SK-MEL-5 (cell line): ENCODE measurements around the gene MIER1. TPM values are rescaled to one million over a fixed set of nuclear protein-coding genes. Genes with fewer than 3 reads are reported as not detected.
"Not testable (repeated sequence)": the region's sequence is repeated elsewhere in the genome, so short reads cannot be mapped to it uniquely, and the experiment has no call there.

ENCODE experiments used
- DNase-seq: peaks from one replicate; pipeline ENCODE4 v3.0.0-alpha.2; 2016; ENCODE audit warnings: low read depth, low spot score
- in situ Hi-C: cut with HindIII; loops from 2 replicates; pipeline ENCODE4 v1.10.0; 2016; ENCODE audit warnings: low sequenced_read_pairs, high pct_unique_total_duplicates, low pct_unique_long_range_greater_than_20kb
- polyA plus RNA-seq, 2 experiments: library from polyadenylated mRNA; depleted of rRNA; stranded (reverse); fragments of >200 nt; gene quantifications; 2 replicates each; pipeline ENCODE4 v1.2.3, GENCODE V29; 2015
- total RNA-seq: library from RNA; depleted of rRNA; stranded (reverse); fragments of >200 nt; shearing (Covaris generic); gene quantifications from 2 replicates; pipeline ENCODE4 v1.2.3, GENCODE V29; 2014; rRNA removed

Gene MIER1
- 14.6 and 16.3 TPM in 2 replicates for total RNA-seq
- 9.2 and 10.2 TPM in 2 replicates for polyA plus RNA-seq (2015; cell fraction: cytosol; rRNA removed)
- polyA plus RNA-seq (2015; cell fraction: nucleus; rRNA removed): 20.8 and 22.6 TPM in 2 replicates

DNA sequence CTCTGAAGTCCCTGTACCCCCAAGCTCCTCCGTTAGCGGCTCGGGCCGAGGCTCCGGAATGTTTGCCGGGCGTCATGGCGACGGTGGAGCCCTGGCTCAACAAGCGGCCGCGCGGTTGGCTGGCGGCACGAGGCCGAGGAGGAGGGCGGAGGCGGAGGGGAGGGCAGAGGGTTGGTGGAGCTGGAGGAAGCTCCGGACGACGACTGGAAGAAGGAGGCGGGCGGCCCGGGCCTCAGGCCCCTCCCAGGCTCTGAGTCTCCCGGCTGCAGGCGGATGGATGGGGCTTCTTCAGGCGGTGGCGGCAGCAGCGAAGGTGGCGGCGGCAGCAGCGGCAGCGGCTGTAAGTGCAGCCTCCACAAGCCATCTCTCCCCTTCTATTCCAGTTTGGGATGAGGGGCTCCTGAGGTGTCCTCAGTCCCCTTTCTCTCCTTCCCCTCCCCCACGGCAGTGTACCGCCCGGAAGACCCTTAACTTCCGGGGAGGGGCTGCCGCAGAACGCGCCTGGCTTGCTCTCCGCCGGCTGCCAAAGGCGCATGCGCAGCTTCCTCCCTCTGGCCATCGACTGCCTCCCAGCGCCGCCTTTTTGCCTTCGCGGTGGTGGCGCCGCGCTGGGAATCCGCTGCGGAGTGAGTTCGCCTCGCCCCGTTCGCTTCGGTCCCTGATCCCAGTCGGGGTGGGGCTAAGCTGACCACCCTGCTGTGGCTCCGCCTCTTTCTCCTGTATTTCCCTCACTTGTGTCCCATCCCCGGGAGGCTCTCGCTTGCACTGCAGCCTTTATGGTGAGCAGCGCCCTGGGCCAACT is at the start of gene MIER1, which contains the start of gene DNAI4:
TSS of gene MIER1 (plus strand) at position 235 of the 802 bp plus-strand sequence. CDS start at position 274, 39 bp downstream.
TSS of gene DNAI4 (minus strand) at position 101 of the 802 bp plus-strand sequence. CDS start at position 76, 25 bp downstream.
- in situ Hi-C loops: no loop called here
- DNase-seq: peak; percentile 97

GRCh38 chr1:66876664-66877063 is 48.1 kb upstream of the MIER1 start:
- in situ Hi-C loops: no loop called here
- peak; percentile 13 for DNase-seq

DNA sequence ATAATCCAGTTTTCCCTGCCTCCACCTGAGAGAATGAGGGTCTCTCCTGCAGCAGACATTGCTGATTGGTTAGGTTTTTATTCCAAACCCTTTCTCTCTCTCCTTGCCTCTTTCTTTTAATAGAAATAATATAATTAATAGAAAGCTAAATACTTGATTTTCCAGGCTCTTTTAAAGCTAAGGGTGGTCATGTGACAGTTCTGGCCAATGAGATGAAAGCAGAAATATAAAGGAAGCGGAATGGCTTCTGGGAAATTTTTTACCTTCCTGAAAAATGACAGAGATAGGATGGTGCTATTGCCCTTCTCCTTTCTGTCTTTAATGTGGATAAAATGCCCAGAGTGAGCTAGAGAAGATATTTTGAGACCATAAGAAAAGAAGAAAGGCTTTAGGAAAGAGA is 35.8 kb upstream of the MIER1 start:
- in situ Hi-C loops: no loop called here
- DNase-seq: no peak

GRCh38 chr1:66890621-66891020 is 34.2 kb upstream of the MIER1 start:
- DNase-seq: no peak
- in situ Hi-C loops: no loop called here

DNA sequence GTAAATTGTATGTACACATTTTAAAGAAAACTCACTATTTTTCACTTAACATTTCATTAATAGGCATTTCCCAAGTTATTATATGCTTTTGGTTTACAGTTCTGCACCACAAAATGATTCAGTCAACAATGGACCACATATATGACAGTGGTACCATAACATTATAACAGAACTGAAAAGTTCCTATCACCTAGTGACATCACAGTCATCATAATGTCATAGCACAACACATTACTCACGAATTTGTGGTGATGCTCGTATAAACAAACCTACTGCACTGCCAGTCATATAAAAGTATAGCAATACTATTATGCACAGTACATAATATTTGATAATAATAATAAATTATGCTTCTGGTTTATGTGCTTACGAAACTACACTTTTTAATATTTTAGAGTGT is 31.1 kb upstream of the MIER1 start:
- in situ Hi-C loops: no loop called here
- DNase-seq: no peak

DNA sequence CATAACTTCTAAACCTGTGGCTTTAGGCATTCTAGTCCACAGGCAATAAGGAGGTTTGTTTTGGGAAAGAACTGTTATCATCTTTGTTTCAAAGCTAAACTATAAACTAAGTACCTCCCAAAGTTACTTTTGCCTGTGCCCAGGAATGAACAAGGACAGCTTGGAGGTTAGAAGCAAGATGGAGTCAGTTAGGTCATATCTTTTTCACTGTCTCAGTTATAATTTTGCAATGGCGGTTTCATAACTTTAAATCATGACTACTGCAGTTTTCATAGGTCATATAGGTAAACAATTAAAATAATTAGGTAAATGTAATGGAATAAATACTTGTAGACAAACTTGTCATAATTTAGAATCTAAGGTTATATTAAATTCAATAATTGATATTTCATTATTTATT is 9.6 kb upstream of the MIER1 start:
- DNase-seq: not testable (repeated sequence)

DNA sequence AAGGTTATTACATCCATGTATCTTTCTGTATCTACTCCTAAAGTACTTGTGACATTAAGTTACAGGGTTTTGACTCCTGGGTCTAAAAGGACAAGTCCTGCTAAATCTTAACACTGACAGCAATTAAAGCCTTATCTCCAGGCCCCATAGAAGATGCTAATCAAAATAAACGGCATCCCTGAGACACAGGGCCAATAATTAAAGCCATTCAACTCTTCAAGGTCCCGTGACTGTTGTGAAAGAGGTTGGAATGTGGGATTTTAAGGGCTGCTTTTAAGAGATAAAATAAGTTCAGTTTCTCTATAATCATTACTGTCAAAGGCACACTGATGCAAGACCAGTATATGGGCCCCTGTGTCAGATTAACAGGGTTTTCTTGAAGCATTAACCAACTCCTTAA is 8.5 kb upstream of the MIER1 start:
- peak; percentile 61 for DNase-seq
- in situ Hi-C loops: no loop called here

More for the DNA sequence above, 9.6 kb upstream of the MIER1 start:
- in situ Hi-C loops: not testable (repeated sequence)

DNA sequence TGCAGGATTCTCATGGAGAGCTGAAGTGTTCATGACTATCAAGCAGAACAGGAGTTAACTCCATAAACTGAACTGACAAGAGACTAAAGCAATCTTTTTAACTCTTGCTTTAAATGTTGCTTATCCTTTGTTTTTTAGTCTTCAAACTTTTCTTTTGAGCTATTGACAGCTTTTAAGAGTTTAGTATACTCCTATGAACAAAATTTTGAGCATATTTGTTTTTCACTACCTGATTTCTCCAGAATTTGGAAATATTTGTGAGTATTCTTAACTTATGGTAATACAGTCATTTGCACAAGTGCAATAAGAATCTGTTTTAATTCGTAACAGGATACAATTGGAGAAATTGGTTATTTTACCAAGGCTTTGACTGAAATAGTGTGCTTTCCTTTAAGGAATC is 7.3 kb upstream of the MIER1 start:
- in situ Hi-C loops: no loop called here
- DNase-seq: no peak

GRCh38 chr1:66919063-66919462 is 5.7 kb upstream of the MIER1 start:
- DNase-seq: no peak
- in situ Hi-C loops: no loop called here

- in situ Hi-C loops: no loop called here
Measured at GRCh38 chr1:66919828-66920227, 5.0 kb upstream of the MIER1 start.

DNA sequence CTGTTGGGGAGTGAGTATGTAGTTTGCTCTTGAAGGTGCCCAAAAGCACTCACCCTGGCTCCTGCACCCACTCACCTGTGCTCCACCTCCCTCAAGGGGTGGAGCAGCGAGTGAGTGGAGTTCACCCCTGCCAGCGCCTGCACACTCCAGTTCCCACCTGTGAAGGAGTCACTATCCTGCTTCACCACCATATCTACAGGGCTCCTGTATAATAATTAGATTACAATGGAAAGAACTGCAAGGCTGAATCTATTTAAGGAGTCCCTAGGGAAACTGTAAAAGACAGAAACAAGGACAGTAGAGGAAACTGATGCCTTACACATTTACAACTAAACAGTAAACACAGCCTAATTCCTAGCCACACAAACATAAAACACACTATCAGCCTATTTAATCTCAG is 4.2 kb upstream of the MIER1 start:
- DNase-seq: no peak
- in situ Hi-C loops: no loop called here

More at GRCh38 chr1:66919828-66920227, 5.0 kb upstream of the MIER1 start:
- no peak for DNase-seq

GRCh38 chr1:66925558-66925910 is 744 bp downstream of the MIER1 start:
- in situ Hi-C loops: no loop called here
- DNase-seq: no peak

DNA sequence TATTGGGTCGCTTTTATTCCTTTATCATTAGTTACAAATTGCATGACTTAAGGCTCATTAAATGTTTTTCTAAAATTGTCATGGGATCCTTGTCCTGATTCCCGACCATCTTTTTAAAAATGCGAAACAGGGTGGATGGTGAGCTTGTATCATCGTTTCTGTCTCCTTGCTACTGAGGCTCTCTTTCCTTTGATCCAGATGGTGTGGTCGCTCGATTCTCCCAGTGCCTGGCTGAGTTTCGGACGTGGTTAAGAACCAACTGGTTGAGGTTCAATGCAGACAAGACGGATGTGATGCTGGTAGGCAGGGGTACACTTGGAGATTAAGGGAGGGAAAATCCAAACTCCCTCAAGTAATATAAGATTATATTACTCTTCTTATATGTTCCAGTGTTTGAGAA is 1.2 kb downstream of the MIER1 start:
- DNase-seq: no peak
- in situ Hi-C loops: no loop called here

- in situ Hi-C loops: no loop called here
- no peak for DNase-seq
Measured at GRCh38 chr1:66927528-66927927, 2.7 kb downstream of the MIER1 start.

DNA sequence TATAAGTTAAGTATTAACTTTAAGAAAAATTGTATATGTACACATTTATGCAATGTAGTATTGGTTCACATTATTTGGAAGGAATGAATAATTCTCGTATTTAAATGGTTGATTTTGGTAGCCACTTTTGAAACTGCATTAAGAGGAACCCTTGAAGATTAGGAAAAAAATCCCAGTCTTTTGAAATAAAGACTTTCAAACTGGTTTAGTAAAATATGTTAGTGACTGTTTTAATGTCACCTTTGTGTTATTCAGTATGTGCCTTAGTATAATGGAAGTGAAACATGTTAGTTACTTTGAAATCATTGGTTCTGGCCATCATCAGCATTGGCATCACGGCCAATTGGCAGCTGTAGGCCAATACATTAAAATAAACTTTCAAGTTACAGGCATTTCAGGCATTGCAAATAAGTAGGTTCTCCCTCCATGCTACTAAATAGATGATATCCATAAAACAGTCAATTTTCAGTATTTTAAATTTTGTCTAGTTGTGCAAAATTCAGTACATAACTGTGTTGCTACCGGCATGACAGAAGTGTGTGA is 4.4 kb downstream of the MIER1 start:
- DNase-seq: no peak
- in situ Hi-C loops: no loop called here

DNA sequence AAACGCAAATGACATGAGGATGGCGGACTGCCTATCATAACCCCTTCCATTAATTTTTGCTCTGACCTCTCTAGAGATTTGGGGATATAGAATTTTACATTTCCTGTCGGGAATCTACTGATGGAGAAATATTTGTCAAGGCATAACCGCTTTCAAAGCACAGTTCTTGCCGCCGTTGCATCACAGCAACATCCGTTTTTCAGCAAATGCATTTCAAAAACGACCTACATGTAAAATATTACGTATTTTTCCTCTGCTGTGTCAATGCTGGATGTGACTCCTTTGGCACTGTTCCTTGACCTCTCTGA is 4.9 kb downstream of the MIER1 start:
- in situ Hi-C loops: no loop called here
- DNase-seq: no peak

DNA sequence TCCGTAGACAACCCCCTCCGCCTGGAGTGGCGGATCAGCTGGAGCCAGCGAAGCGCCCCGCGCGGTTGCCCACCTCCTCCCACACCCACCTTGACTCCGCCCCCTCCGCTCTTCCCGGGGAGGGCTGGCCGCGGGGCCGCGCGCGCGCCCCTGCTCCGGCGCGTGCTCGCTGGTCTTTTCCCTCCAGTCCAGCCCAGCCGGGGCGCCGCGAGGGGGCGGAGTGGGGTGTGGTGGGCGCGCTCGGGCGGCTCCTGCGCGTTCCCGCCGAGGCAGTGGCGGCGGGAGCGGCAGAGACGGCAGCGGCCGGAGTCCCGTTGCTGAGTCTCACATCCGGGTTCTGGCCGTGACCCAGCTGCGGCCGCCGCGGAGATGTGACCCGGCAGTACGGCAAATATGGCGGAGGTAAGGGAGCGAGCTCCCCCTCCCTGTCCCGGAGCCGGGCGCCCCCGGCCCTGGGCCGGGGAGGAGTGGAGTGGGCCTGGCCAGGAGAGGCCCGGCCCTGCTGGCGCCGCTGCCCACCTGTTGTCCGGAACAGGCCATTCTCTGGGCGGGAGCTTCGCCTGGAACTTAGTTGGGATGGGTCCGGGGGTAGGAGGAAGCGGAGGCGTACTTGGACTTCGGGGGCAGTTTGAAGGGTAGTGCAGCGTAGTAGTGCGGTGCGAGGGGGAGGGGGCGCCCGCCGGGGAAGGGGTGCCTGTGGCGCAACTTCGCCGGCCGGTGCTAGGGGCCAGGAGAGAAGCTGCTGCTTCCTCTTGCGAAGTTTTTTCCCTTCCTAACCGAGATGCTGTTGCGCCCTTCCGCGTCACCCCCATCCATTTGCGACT is 5.4 kb downstream of the MIER1 start:
- in situ Hi-C loops: no loop called here
- peak; percentile 92 for DNase-seq

- in situ Hi-C loops: no loop called here
- DNase-seq: no peak
Measured at GRCh38 chr1:66930823-66931174, 6.0 kb downstream of the MIER1 start.
